H7 (cell line): ENCODE data around the gene AHRR. TPM values are rescaled to one million over a fixed set of nuclear protein-coding genes. Genes with fewer than 3 reads are reported as not detected.
A peak's percentile ranks its signal among the peaks of the same experiment; 100 is the strongest.

Experiments
- DNase-seq: peaks from one replicate; pipeline ENCODE4 v3.0.0; 2012
- H3K27me3 ChIP-seq: 2 replicates; pipeline ENCODE4 v1.6.0; 2011; ENCODE audit warnings: mild to moderate bottlenecking, low read length; ENCODE audit not compliant: control insufficient read depth, insufficient read depth
- H3K36me3 ChIP-seq: replicated peaks from 2 replicates; pipeline ENCODE4 v1.5.1; 2011; ENCODE audit warnings: low read length; ENCODE audit not compliant: control insufficient read depth, insufficient read depth
- H3K4me3 ChIP-seq: 2 replicates; pipeline ENCODE4 v1.5.1; 2011; ENCODE audit warnings: low read depth, mild to moderate bottlenecking, control low read depth, low read length, moderate library complexity; ENCODE audit not compliant: insufficient read depth
- total RNA-seq: library from RNA; depleted of rRNA; stranded (reverse); fragments of >200 nt; shearing (Covaris generic); gene quantifications from 2 replicates; pipeline ENCODE4 v1.2.3, GENCODE V29; 2014

The AHRR gene
- total RNA-seq, 1 experiment from 2014 or later, result 1.4 TPM

DNA sequence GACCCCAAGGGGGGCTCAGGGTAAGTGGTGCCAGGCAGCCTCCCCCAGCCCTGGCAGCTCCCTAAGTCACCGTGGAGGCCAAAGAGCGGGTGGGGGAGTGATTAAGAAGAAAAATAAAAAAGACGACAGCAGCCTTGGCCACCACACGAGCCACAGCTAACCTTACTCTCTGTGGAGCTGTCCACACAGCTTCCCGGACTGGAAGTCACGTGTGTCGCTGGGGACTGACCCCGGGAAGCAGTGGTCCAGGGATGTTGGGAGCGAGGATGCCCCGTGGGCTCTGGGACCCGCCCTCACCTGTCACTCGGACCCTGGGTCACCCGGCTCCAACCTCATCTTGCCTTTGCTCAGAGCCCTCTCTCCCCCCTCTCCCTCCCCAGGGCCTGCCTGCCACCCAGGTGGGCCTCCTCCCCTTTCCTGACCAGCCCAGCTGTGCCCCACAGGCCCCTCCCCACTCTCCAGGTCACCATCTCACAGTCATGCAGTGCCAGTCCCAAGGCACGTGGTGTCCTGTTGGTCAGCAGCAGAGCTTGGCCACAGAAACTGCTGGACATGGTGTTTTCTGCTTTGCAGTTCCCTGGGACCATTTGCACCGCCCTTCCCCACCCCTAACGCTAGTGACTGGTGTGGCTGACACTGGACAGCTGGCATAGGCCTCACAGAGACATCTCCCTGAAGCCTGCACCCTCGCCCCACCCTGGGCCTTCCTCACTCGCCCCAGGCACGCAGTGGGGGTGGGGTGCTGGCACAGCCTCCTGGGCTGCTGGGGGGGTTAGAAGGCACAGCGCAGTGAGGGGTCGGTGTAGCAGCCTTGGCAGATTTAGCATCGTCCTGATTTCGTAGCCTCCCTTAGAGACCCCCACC, 111.6 kb downstream of the AHRR start:
- no peak for DNase-seq
- Histone ChIP-seq H3K4me3 (no peak overlapping the region), H3K27me3 (no peaks in the 10 kb centered on the region), H3K36me3 (no peaks in the 10 kb centered on the region)

DNA sequence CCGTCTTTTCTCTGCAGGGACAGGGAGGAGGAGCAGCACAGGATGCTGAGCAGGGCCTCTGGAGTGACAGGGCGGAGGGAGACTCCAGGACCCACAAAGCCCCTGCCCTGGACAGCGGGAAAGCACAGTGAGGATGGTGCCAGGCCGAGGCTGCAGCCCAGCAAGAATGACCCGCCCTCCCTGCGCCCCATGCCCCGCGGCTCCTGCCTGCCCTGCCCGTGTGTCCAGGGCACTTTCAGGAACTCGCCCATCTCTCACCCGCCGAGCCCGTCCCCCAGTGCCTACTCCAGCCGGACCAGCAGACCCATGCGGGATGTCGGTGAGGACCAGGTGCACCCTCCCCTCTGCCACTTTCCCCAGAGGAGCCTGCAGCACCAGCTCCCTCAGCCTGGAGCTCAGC, 112.3 kb downstream of the AHRR start:
- DNase-seq, result peak; percentile 54
- Histone ChIP-seq H3K36me3 (no peaks in the 10 kb centered on the region), H3K4me3 (no peak overlapping the region), H3K27me3 (no peaks in the 10 kb centered on the region)

DNA sequence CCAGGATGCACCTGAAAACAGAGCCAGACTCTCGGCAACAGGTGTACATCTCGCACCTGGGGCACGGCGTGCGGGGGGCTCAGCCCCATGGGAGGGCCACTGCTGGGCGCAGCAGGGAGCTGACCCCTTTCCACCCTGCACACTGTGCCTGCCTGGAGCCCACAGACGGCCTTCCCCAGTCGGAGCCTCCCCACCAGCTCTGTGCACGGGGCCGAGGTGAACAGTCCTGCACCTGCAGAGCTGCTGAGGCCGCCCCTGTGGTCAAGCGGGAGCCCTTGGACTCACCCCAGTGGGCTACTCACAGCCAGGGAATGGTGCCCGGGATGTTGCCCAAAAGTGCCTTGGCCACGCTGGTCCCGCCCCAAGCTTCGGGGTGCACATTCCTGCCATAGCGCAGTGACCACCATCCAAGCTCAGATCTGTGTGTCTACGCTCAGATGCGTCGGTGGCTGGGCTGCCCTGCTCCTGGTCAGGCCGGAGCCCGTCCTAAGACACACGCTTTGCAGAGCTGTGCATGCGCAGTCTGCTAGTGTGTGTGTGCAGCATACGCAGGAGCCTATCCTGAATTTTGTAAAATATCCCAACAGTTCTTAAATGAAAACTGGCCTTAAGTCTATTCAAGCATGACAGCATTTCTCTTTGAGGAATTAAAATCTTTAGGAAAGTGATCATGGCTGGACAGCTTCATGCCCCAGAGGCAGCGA, 113.1 kb downstream of the AHRR start:
- H3K27me3 ChIP-seq, result no peaks in the 10 kb centered on the region
- DNase-seq, result no peak
- H3K4me3 ChIP-seq, result no peak overlapping the region
- H3K36me3 ChIP-seq, result no peaks in the 10 kb centered on the region

DNA sequence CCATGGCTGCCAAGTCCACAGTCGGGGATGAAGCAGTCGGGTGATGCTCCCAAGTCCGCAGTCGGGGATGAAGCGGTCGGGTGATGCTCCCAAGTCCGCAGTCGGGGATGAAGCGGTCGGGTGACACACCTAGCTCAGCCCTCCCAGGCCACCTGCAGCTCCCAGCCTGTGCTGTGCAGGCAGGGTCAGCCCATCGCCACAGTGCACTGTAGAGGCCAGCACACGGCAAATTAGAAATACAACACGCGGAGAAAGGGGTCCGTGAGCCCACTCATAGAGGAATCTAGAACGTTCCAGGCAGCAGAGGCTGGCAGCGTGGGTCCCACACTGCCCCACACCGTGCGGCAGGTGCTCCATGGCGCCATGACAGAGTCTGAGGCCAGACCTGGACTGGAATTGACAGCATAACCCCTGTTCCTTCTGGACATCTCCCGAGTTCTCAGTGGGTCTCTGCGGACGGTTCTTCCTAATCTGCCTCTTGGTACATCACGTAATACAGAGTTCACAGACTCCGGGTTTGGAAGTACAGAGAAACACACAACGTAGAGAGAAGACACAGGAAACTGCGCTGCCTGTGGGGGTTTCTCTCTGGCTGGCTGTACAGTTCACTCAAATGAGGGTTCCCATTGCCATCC, 113.8 kb downstream of the AHRR start:
- no peak for DNase-seq
- H3K4me3 ChIP-seq, result no peak overlapping the region
- no peaks in the 10 kb centered on the region for H3K36me3 ChIP-seq
- H3K27me3 ChIP-seq, result no peaks in the 10 kb centered on the region

DNA sequence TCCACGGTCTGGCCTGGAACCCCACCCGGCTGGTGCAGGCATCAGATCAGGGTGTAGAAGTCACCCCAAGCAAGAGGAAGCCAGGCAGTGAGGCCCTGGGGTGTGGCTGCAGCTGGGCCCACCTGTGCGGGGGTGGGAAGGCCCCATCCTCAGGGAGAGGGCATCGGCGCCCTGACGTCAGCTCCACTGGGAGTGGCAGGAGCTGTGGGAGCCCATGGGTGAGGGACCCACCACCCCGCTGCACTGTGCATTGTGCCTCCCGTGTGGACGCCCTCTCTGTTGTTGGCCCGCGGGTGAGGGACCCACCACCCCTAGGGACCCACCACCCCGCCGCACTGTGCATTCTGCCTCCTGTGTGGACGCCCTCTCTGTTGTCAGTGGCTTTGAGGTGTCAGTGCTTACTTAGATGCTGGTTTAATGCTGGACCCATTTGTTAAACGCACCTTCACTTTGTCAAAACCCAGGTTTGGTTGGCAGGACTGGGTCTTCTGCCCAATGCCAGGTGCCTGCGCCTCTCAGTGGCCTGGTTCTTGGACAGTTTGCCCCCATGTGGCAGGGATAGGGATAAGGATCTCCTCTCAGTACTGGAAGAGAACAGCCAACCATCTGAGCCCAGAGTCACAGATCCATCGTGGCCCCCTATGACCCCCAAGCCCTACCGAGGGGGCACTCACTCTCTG, 114.6 kb downstream of the AHRR start:
- H3K4me3 ChIP-seq, result no peak overlapping the region
- no peaks in the 10 kb centered on the region; the same call in 1 of the 2 replicates for H3K27me3 ChIP-seq
- no peaks in the 10 kb centered on the region for H3K36me3 ChIP-seq
- DNase-seq, result peak; percentile 87

DNA sequence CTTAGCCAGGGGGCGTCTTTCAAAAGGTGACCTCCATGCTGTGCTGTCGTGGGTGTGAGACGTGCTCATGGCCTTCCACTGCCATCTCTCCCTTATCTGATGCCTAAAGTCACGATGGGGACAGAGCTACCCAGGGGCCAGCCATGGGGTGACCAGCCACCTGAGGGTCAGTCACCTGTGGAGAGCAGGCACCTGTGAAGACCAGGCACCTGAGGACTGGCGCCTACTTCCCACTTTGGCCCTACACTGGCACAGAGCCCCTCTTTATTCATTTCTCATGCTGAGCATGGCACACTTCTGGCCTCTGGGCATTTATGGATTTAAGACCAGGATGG, 115.1 kb downstream of the AHRR start:
- no peaks in the 10 kb centered on the region; the same call in 1 of the 2 replicates for H3K27me3 ChIP-seq
- no peak overlapping the region for H3K4me3 ChIP-seq
- no peaks in the 10 kb centered on the region for H3K36me3 ChIP-seq
- no peak for DNase-seq

DNA sequence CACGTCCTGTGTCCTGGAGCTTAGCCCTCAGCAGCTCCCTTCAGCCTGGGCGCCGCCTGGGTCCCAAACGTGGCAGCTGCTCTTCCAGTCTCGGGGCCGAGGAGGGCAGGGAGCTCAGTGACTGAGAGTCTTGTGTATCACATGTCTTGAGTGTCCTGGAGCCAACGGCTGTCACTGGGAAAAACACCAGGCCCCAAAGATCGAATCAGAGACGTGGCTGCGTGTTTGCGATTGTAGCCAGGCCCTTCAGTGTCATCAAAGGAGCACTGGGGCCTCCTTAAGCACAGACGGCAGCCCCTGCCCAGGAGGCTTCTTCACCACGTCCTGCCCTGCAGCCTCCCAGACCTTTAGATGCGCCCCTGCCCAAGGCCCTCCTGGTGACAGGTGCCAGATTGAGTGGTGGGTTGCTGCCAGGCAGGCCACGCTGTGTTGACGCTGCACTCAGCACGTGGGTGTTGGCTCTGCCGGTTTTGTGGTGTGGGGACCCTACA, 115.8 kb downstream of the AHRR start:
- no peak for DNase-seq
- no peaks in the 10 kb centered on the region; the same call in 1 of the 2 replicates for H3K27me3 ChIP-seq
- H3K4me3 ChIP-seq, result no peak overlapping the region
- no peaks in the 10 kb centered on the region for H3K36me3 ChIP-seq

DNA sequence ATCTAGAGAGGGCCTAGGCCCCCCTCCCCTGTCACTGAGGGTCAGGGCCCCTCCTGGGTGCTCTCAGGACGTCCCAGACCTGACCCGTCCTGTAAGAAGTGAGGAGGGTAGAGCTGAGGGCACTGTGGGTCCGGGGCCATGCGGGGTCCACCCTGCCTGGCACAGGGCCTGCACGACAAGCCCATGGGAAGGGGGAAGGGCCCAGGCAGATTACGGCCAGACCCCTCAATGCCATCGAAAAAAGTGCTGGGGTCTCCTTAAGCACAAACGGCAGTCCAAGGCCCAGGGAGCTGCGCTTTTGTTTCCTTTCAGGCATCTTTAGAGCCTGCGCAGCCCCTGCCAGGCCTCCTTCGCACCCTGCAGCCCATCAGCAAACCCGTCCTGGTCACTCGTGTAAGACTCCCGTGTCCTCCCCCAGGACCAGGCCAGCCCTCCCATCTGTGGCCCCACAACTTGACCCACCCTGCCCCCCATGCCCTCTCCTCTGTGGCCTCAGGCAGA, 117.0 kb downstream of the AHRR start:
- DNase-seq, result peak; percentile 54
- Histone ChIP-seq H3K27me3 (no peaks in the 10 kb centered on the region; the same call in 1 of the 2 replicates), H3K36me3 (no peaks in the 10 kb centered on the region), H3K4me3 (no peak overlapping the region)

DNA sequence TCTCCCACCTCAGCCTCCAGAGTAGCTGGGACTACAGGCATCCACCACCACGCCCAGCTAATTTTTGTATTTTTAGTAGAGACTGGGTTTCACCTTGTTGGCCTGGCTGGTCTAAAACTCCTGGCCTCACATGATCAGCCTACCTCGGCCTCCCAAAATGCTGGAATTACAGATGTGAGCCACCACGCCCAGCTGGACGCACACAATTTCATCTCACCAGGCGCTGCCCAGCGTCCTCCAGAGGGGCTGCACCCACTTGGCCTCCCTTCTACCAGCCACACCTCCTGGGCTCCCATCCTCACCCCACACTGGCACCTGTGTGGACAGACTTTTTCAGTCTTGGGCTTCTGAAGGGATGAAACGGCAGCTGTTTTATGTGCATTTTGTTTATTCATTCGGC, 117.7 kb downstream of the AHRR start:
- no peak for DNase-seq

DNA sequence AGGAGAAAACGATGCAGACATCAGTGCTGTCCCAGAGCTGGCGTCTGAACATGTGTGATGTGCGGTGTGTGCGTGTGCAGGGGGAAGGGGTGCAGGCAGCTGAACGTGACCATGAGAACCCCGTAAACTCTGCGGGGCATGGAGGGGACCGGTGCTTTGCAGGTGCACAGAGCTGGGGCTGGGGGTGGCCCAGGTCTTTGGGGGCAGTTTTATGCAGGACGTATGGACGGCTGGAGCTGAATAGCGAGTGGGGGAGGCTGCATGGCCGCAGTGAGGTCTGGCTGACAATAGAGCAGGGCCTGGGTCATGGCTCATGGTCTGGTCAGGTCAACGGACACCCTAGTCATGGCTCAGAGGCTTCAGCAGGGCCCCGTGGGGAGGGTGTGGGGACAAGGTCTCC, 118.1 kb downstream of the AHRR start:
- Histone ChIP-seq H3K27me3 (no peaks in the 10 kb centered on the region; the same call in 1 of the 2 replicates), H3K4me3 (no peak overlapping the region), H3K36me3 (no peaks in the 10 kb centered on the region)
- DNase-seq, result no peak

More for the DNA sequence above, 117.7 kb downstream of the AHRR start:
- H3K36me3 ChIP-seq, result no peaks in the 10 kb centered on the region
- no peaks in the 10 kb centered on the region; the same call in 1 of the 2 replicates for H3K27me3 ChIP-seq
- no peak overlapping the region for H3K4me3 ChIP-seq

DNA sequence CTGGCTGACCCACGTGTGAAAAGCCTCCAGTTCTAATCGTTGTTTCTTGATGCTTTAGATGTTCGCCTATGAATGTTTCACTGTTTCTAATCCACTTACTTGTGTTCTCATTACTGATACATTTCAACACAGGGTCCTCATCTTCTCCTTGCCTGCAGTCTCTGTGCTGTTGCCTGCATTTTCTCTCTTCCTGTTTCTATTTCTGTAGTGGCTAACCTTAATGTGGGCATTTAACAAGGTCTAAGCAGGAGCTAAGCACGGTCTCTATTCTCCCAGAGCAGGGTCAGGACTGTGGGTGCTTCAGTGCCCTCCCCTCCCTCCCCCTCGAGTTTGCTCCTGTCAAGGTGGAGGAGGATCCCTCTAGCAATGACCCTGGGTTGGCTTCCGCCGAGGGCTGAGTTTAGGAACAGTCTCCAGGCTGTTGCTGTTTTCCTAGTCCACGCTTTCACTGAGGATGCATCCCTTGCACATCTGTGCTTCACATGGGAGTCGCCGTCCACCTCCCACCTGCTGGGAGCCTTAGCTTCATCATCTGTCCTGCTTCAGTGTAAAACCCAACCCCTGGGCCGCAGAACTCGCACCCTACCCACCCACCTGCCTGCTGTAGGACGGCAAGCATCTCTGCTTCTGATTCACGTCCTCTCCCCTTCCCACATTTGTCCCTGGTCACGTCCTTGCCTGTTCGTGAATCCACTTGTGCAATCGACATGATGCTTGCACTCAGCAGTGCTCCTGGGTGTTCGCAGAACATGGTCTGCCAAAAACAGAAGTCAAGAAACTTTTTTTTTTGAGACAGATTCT, 119.1 kb downstream of the AHRR start:
- no peaks in the 10 kb centered on the region for H3K36me3 ChIP-seq
- no peak overlapping the region for H3K4me3 ChIP-seq
- H3K27me3 ChIP-seq, result no peaks in the 10 kb centered on the region; the same call in 1 of the 2 replicates
- DNase-seq, result no peak

DNA sequence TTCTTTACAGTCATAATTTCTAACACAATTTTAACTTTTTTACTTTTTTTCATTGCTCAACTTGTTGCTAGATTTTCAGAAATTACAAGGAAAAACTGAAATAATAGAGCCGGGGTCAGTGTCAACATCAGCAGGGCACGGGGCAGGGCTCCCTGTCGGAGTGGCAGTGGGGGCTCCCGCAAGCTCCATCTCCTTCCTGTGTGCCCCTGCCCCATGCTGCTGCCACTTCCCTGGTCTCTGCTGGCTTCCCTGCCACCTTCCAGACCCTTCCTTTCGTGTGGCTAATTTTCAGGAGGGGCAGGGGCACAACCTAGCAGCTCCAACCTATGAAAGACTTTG, 120.5 kb downstream of the AHRR start:
- Histone ChIP-seq H3K36me3 (no peaks in the 10 kb centered on the region; the same call in 1 of the 2 replicates), H3K4me3 (peak overlapping the region; percentile 86; the same call in 1 of the 2 replicates), H3K27me3 (no peaks in the 10 kb centered on the region; the same call in 1 of the 2 replicates)
- DNase-seq, result no peak

DNA sequence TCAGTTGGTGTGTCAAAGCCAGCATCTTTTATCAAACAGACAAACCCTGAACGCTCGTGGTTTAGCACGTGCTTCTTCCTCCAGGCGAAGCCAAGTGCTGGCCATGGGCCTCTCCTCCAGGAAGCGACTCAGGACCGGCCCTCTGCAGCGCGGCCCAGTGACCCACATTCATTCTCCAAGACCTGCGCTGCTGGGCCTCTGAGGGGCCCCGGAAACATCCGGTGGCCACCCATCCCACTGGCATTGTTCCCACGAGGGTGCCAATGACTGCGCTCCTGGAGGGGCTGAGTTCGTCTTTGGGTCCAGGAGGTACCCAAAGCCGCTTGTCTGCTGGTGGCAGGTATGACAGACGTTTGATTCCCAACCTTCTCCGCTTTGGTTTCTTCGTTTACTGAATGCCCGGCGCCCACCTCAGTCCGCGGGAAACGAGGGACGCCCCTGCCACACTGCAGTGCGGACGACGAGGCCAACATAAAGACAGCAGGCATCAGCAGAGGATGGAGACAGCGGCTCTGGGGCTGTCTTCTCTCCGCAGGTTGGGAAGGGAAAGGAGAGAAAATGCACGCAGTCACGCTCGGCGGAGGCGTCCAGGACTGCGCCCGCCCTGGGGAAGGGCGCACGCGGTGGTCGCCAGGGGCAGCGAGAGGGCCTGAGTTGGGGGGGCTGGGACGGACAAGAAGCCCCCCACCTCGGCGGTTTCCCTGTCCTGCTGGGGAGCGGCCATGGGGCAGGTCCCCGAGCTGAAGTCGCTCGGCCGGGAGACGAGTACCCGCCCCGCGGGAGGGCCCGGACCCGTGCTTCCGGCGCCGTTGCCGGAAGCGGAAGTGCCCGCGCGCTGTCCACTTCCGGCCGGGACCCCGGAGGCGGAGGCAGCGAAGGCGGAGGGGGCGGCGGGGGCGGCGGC, 121.1 kb downstream of the AHRR start, which contains the start of gene EXOC3:
TSS of gene EXOC3 (plus strand) at position 842 of the 904 bp plus-strand sequence. CDS start 3,030 bp downstream, outside the sequence.
- no peaks in the 10 kb centered on the region; the same call in 1 of the 2 replicates for H3K27me3 ChIP-seq
- peak; percentile 99 for DNase-seq
- peaks cover 6% of the 10 kb centered on the region for H3K36me3 ChIP-seq
- H3K4me3 ChIP-seq, result peak within 1 kb of the TSS; percentile 86
